ENCODE data around the gene DCAF5. TPM values are rescaled to one million over a fixed set of nuclear protein-coding genes. Genes with fewer than 3 reads are reported as not detected.

Gene DCAF5
- total RNA-seq, 1 donor from 2014 or later: 48.3 TPM

DNA sequence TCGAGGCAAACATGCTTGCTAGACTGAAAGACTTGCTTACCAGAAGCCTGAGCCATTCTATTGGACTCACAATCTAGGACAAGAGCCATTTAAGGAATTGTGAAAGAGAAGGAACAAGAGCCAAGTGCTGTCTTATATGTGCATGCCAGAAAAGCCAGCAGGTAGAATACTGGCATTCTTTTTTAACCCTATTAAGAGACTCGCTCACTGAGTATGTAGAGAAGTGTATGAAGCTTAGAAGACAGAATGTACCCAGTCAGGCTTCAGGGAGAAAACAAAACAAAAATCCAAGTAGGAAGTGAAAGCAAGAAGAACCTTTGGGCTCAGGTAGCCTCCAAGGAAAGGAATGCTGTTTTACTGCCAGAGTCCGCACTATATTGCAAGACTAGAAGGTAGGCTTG is 65.9 kb downstream of the DCAF5 start:
- H3K9me3 Mint-ChIP-seq (ENCODE audit: low read depth): no peaks in the 10 kb centered on the region
- no peaks in the 10 kb centered on the region for H3K27me3 Mint-ChIP-seq (ENCODE audit: low read depth)
- TF ChIP-seq, protein P1, sequence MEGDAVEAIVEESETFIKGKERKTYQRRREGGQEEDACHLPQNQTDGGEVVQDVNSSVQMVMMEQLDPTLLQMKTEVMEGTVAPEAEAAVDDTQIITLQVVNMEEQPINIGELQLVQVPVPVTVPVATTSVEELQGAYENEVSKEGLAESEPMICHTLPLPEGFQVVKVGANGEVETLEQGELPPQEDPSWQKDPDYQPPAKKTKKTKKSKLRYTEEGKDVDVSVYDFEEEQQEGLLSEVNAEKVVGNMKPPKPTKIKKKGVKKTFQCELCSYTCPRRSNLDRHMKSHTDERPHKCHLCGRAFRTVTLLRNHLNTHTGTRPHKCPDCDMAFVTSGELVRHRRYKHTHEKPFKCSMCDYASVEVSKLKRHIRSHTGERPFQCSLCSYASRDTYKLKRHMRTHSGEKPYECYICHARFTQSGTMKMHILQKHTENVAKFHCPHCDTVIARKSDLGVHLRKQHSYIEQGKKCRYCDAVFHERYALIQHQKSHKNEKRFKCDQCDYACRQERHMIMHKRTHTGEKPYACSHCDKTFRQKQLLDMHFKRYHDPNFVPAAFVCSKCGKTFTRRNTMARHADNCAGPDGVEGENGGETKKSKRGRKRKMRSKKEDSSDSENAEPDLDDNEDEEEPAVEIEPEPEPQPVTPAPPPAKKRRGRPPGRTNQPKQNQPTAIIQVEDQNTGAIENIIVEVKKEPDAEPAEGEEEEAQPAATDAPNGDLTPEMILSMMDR (IDR thresholded peaks at IDR 0.05): no peak
- peaks cover 75% of the 10 kb centered on the region for H3K4me1 Mint-ChIP-seq (ENCODE audit: low read depth)
- peaks cover 16% of the 10 kb centered on the region for H3K36me3 Mint-ChIP-seq (ENCODE audit: low read depth)
- peak overlapping the region; percentile 89 for H3K27ac Mint-ChIP-seq (ENCODE audit: unreplicated experiment)
- no peak overlapping the region for H3K4me3 Mint-ChIP-seq (ENCODE audit: unreplicated experiment)
- DNase-seq (ENCODE audit: low spot score): no peak

DNA sequence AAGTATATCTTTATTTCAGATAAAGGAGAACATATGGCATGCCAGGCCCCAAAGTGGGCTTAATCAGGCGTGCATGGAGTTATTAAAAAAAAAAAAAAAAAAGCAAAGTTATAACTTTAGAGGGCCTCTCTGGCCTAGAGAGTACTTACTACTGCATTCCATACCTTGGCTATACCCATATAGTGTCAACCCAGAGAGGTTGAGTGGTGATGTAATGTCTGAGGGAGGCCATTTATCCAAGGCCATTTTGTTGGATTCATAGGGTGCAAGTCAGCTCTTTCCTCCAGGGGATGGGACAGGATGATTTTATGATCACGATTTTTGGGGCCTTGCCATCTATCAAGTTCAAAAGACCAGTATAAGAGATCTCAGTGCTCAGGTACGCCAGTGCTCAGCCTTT is 66.4 kb downstream of the DCAF5 start:
- DNase-seq (ENCODE audit: low spot score): no peak
- TF ChIP-seq, protein P1 (IDR thresholded peaks at IDR 0.05): no peak
- H3K9me3 Mint-ChIP-seq (ENCODE audit: low read depth): no peaks in the 10 kb centered on the region
- H3K27me3 Mint-ChIP-seq (ENCODE audit: low read depth): no peaks in the 10 kb centered on the region
- peaks cover 73% of the 10 kb centered on the region for H3K4me1 Mint-ChIP-seq (ENCODE audit: low read depth)
- H3K36me3 Mint-ChIP-seq (ENCODE audit: low read depth): peaks cover 17% of the 10 kb centered on the region
- H3K4me3 Mint-ChIP-seq (ENCODE audit: unreplicated experiment): no peak overlapping the region
- peak overlapping the region; percentile 89 for H3K27ac Mint-ChIP-seq (ENCODE audit: unreplicated experiment)

DNA sequence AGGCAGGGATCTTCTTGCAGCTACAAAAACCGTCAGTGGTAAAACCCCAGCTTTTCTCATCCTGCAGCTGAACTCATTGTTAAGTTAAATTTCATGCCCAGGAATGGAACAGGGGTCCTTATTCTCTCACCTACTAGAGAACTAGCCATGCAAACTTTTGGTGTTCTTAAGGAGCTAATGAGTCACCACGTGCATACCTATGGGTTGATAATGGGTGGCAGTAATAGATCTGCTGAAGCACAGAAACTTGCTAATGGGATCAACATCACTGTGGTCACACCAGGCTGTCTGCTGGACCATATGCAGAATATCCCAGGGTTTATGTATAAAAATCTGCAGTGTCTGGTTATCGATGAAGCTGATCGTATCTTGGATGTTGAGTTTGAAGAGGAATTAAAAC is 68.9 kb downstream of the DCAF5 start:
- peaks cover 17% of the 10 kb centered on the region for H3K36me3 Mint-ChIP-seq (ENCODE audit: low read depth)

DNA sequence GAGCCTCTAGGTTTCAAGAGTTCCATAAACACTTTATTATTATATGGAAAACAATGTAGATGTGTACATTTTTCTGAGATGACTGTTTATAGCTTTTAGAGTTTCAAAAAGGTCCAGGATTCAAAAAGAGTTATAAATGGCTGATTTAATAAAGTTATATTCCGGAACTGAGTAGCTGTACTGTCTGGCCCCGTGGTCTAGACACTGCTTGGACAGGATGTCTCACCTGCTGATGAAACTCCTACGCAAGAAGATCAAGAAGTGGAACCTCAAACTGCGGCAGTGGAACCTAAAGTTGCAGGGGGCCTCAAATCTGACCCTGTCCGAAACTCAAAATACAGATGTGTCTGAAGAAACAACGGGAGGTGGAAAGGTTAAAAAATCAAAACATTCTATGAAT is 69.7 kb downstream of the DCAF5 start:
- peaks cover 17% of the 10 kb centered on the region for H3K36me3 Mint-ChIP-seq (ENCODE audit: low read depth)
- no peaks in the 10 kb centered on the region for H3K27me3 Mint-ChIP-seq (ENCODE audit: low read depth)
- peaks cover 73% of the 10 kb centered on the region for H3K4me1 Mint-ChIP-seq (ENCODE audit: low read depth)
- DNase-seq (ENCODE audit: low spot score): no peak
- TF ChIP-seq, protein P1 (IDR thresholded peaks at IDR 0.05): no peak
- H3K4me3 Mint-ChIP-seq (ENCODE audit: unreplicated experiment): no peak overlapping the region
- H3K9me3 Mint-ChIP-seq (ENCODE audit: low read depth): no peaks in the 10 kb centered on the region
- H3K27ac Mint-ChIP-seq (ENCODE audit: unreplicated experiment): peak overlapping the region; percentile 72

More for the DNA sequence above, 68.9 kb downstream of the DCAF5 start:
- Mint-ChIP-seq H3K27me3 (ENCODE audit: low read depth) (no peaks in the 10 kb centered on the region), H3K9me3 (ENCODE audit: low read depth) (no peaks in the 10 kb centered on the region), H3K4me3 (ENCODE audit: unreplicated experiment) (no peak overlapping the region), H3K4me1 (ENCODE audit: low read depth) (peaks cover 73% of the 10 kb centered on the region), H3K27ac (ENCODE audit: unreplicated experiment) (no peak overlapping the region)
- DNase-seq (ENCODE audit: low spot score): no peak
- TF ChIP-seq, protein P1 (IDR thresholded peaks at IDR 0.05): no peak

DNA sequence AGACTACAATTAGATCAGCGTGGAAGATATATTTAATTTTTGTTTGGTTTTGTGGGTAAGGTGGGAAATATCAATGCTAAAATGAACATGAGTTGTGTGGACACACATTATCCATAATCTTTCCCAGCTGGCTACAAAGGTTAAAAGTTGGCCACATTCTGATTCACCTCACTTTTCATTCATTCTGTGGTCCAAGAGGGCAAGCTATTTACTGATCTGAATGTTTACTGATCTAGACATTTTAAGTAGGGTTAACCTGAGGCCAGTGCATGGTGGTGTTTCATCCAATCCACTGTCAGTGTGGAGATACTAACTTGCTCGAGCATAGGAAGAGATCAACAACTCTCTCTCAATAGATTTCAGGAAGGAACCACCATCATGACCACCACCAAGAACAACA is 71.6 kb downstream of the DCAF5 start:
- Mint-ChIP-seq H3K27ac (ENCODE audit: unreplicated experiment) (peak overlapping the region; percentile 92), H3K27me3 (ENCODE audit: low read depth) (no peaks in the 10 kb centered on the region), H3K36me3 (ENCODE audit: low read depth) (peaks cover 20% of the 10 kb centered on the region), H3K4me3 (ENCODE audit: unreplicated experiment) (no peak overlapping the region), H3K4me1 (ENCODE audit: low read depth) (peaks cover 70% of the 10 kb centered on the region), H3K9me3 (ENCODE audit: low read depth) (no peaks in the 10 kb centered on the region)
- TF ChIP-seq, protein P1 (IDR thresholded peaks at IDR 0.05): no peak
- no peak for DNase-seq (ENCODE audit: low spot score)

All from chondrocyte (in vitro differentiated cells).